Measurements from ENCODE around the gene ASXL3.

GRCh38 chr18:33652635-33653034 is 74.6 kb downstream of the ASXL3 start:
- TF ChIP-seq CTCF (optimal IDR thresholded peaks at IDR 0.05 in 1 of 3, IDR thresholded peaks at IDR 0.05 in 1 of 3, conservative IDR thresholded peaks at IDR 0.05 in 1 of 3; ENCODE audit: extremely low read depth in 1 of 3, insufficient read depth in 2 of 3, low read length in 3 of 3), result no peak
- TF ChIP-seq EZH2 (IDR thresholded peaks at IDR 0.05; ENCODE audit: low read length), result no peak
